ENCODE results near the gene CDCA8.
A peak's percentile ranks its signal among the peaks of the same experiment; 100 is the strongest.
"Not testable (repeated sequence)": the region's sequence is repeated elsewhere in the genome, so short reads cannot be mapped to it uniquely, and the experiment has no call there.

The CDCA8 gene

DNA sequence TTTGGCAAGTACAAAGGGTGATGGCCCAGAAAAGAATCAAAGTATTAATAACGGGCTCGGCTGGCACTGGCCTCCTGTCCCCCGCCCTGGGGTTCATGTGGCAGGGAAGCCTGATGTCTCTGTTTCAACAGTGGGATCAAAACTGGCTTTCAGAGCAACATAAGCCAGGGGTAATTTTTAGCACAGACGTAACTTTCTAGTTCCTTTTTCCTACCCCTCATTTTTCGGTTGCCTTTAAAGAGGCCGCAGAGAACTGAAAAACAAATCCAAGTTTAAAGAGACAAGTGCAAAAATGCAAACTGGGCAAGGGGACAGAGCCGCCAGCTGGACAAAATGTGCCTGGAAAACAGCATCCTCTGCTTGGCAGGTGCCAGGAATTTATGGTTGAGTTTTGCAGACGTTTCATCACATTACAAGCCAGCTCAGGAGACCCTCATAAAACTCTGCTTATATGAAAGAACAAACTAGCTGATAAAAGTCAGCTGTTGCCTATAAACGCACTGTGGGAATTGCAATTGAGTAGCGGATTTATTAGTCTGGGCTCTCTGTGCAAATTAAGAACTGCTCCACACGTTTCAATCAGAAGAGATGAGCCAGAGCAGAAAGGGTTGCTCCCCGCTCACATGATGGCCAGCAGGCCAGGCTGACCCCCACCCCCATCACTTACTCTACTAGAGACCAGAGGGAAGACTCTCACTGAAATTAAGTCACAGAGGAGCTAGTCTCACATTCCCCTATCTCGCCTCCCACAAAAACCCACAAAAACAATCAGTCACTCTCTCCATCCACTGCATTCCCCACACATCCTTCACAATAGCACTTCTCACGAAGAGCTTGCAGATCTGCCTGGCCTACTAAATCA lies 15.8 kb upstream of the CDCA8 start:
- no peak for DNase-seq

GRCh38 chr1:37677143-37677439 lies 15.2 kb upstream of the CDCA8 start:
- DNase-seq, result no peak

GRCh38 chr1:37677808-37678207 lies 14.5 kb upstream of the CDCA8 start:
- no peak for DNase-seq

GRCh38 chr1:37680933-37681332 lies 11.4 kb upstream of the CDCA8 start:
- no peak for DNase-seq

DNA sequence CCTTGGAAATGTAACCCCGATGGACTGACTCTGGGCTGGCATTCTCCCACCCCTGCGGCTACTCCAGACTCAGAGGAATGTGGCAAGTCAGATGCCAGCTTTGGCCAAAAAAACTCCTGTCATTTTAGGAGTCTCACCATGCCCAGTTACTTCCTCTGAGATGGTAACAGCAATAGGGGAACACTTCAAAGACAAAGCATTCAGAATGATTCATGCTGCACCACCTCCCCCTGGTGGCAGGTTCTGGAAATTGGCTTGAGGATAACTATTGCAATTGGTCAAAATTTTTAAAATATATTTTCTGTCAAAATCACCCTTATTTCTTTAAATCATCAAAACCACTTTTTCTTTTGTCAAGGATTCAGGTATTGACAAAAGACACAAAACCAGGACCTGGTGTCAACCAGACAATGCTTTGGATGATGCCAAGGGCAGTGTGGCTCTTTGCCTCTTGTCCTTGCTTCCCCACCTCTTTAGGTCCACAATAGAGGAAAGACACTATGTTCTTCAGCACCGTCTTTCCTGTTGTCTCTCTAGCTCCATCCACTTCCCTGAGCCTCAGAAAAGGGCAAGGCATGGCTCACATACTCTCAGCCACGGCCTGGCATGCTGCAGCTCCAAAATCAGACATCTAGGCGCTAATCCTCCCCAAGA lies 9.9 kb upstream of the CDCA8 start:
- peak; percentile 69 to 80 for DNase-seq

DNA sequence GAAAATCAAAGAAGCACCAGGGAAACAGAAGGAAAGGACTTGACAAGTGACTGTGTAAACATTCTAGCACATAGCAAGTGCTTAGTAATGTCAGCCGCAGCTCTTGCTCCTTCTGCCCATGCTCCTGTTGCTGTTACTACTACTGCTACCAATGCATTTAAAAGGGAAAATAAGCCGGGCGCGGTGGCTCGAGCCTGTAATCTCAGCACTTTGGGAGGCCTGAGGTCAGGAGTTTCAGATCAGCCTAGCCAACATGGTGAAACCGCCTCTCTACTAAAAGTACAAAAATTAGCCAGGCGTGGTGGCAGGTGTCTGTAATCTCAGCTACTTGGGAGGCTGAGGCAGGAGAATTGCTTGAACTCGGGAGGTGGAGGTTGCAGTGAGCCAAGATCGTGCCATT lies 8.1 kb upstream of the CDCA8 start:
- not testable (repeated sequence) for DNase-seq

GRCh38 chr1:37685722-37686121 lies 6.6 kb upstream of the CDCA8 start:
- no peak for DNase-seq

- DNase-seq, result not testable (repeated sequence)
Observed at GRCh38 chr1:37687764-37688163, 4.6 kb upstream of the CDCA8 start.

DNA sequence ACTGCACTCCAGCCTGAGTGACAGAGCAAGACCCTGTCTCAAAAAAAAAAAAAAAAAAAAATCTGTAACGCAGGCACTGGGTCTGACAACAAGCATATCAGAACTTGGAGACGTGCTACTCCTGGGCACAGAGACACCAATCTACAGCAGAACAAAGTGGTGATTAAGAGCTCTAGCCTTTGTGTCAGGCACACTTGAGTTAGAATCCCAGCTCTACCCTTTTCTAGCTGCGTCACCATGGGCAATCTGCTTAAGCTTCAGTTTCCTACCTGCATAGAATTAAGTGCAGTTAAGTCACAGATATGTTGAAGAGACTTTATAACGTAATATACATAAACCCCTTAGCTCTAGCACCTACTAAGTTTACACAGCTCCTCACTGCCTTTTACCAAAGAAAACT lies 3.4 kb upstream of the CDCA8 start:
- no peak for DNase-seq

DNA sequence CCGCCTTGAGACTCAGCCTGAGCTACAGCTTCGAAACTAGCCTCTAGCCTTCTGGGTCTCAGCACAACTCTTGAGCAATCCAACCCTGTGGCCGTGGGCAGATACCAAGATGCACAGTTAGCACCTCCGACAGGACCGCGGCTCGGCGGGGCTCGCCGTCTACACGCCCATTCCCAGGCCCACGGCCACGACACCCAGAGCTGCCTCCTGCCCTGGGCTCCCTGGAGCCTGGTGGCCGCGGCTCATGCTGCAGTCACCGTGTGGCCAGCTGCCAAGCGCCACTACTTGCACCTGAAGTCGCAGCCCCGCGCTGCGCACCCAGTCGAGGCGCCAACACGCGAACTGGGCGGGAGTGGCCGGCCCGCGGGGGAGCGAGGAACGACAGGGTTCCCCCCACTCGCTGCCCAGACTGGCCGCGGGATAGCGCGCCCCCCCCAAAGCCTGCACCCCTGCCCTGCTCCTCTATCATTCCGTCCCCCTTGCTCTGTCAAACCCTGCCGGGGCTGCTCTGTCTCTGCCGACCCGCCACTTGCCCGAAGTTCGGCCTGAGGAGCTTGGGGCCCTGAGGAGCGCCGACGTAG lies 729 bp upstream of the CDCA8 start:
- peak; percentile 13 to 14 for DNase-seq

- no peak for DNase-seq
Observed at GRCh38 chr1:37692834-37693175, 489 bp downstream of the CDCA8 start.

DNA sequence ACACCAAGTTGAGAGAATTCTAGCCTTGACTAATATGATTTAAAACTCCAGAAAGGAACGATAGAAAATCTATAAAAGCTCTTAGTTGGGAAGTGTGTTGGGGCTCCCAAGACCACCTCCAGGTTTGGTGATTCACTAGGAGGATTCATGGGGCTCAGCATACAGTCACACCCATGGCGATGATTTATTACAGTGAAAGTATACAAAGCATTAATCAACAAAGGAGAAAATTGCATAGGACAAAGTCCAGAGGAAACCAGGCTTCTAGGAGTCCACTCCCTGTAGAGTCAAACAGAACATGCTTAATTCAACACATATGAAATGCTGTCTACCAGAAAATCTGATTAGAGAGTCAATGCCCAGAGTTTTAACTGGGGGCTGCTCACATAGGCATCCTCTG lies 4.8 kb downstream of the CDCA8 start:
- no peak for DNase-seq

GRCh38 chr1:37697737-37698136 lies 5.4 kb downstream of the CDCA8 start:
- no peak for DNase-seq

- DNase-seq, result no peak
Observed at GRCh38 chr1:37699147-37699546, 6.8 kb downstream of the CDCA8 start.

DNA sequence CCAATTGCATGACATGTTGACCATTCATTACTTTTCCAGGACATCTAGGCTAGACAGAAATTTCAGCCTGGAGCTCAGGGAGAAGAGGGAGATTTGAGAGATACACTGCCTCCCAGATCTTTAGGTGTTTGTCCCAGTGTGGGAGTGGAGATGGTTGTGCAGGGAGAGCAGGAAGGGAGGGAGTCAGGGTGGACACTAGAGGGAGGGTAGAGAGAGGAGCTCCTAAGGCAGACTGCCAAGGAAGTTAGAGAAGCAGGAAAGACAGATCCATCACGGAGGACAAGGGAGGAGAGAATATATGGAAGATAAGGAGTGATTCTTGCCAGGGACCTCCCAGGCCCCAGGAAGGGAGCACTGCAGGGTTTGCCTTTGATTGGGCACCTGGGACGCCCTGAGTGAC lies 8.7 kb downstream of the CDCA8 start:
- no peak for DNase-seq

GRCh38 chr1:37703061-37703460 lies 10.7 kb downstream of the CDCA8 start:
- no peak for DNase-seq

- DNase-seq, result no peak
Observed at GRCh38 chr1:37704966-37705365, 12.7 kb downstream of the CDCA8 start.

- DNase-seq, result no peak
Observed at GRCh38 chr1:37705399-37705798, 13.1 kb downstream of the CDCA8 start.

DNA sequence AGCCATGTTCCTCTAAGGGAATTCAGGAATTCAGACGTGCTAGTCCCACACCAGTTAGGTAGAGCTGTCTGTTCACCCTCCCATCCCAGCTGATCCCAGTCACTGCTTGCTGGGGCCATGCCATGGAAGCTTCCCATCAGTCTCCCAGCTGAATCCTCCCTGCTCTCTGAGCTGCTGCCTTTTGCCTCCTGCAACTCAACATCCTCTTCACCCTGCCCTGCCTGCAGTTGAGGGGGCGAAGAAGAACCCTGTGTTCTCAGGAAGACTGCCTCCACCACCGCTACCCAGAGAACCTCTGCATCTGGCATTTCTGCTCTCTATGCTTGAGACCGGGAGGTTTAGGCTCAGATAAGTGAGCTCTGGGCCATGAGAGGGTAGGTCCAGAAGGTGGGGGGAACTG lies 16.2 kb downstream of the CDCA8 start:
- no peak for DNase-seq

- no peak for DNase-seq
Observed at GRCh38 chr1:37714226-37714625, 21.9 kb downstream of the CDCA8 start.

- no peak for DNase-seq
Observed at GRCh38 chr1:37714689-37715088, 22.4 kb downstream of the CDCA8 start.

DNA sequence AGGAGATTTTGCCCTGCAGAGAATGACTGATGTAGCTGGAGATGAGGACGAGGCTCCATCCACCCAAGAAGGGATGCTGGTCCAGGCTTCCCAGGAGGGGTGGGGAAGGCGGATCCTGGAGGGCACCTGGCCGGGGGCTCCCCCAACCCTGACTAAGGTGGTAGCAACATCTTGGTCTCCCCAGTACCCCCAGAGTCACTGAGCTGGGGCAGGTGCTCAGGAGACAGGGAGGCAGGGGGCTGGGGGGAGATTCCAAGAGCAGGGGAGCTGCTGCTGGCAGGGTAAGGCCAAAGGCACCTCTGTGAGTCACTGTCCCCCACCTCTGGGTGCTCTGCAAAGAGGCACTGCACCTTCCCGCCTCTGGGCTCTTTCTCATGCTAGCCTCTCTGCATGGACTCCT lies 24.0 kb downstream of the CDCA8 start:
- no peak for DNase-seq

- no peak for DNase-seq
Observed at GRCh38 chr1:37717631-37718030, 25.3 kb downstream of the CDCA8 start.

DNA sequence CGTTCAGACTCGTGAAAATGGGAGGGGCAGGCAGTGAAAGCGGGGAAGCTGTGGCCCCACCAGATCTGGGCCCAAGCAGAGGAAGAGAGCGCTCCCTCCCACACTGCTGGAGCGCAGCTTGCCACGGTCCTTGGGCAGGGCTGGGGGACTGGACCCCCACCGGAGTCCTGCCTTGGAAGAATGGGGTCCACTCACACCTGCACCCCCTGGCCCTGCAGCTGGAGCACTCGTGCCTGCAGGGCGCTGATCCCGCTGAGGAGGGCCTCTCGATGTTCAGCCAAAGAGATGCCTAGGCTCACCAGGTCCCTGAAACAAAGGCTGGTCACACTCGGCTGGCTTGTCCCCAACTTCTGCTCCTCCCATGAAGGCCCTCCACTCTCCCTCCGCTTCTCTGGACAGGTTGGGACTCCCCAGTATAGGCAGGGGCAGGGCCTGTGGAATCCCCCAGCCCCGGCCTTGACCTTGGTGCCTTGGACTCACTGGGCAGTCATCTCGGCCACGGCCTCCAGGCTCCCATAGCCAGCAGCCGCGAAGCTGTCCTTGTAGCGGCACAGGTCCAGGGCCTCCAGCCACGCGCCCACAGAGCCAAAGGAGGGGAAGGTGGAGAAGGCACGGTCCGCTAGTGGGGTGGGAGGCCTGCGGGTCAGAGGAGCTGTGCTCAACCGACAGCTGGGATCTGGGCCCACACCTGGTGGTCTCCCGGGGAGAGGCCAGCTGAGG lies 26.0 kb downstream of the CDCA8 start:
- DNase-seq, result no peak
